ENCODE results near the gene SCT.

Gene SCT

GRCh38 chr11:626475-627307 is at the start of gene SCT:
Gene SCT, minus strand, starts transcription at chr11:627181. Its CDS starts 38 bp downstream, at chr11:627143.
- DNase-seq (ENCODE audit: low read depth): no peak
- TF ChIP-seq CTCF (IDR thresholded peaks at IDR 0.05; ENCODE audit: control insufficient read depth, insufficient read depth, low read depth, low read length, missing control alignments): no peak
- no peak within 1 kb of the TSS for H3K4me3 ChIP-seq (ENCODE audit: control insufficient read depth, low read depth, low read length)

GRCh38 chr11:674406-674805 is 47.4 kb upstream of the SCT start:
- no peak overlapping the region for H3K4me3 ChIP-seq (ENCODE audit: control insufficient read depth, low read depth, low read length)
- DNase-seq (ENCODE audit: low read depth): no peak
- no peak for TF ChIP-seq CTCF (IDR thresholded peaks at IDR 0.05; ENCODE audit: control insufficient read depth, insufficient read depth, low read depth, low read length, missing control alignments)

- DNase-seq (ENCODE audit: low read depth): no peak
- TF ChIP-seq CTCF (IDR thresholded peaks at IDR 0.05; ENCODE audit: control insufficient read depth, insufficient read depth, low read depth, low read length, missing control alignments): no peak
- H3K4me3 ChIP-seq (ENCODE audit: control insufficient read depth, low read depth, low read length): no peak overlapping the region
Measured at GRCh38 chr11:673866-674265, 46.9 kb upstream of the SCT start.

GRCh38 chr11:665704-666281 is 38.8 kb upstream of the SCT start:
- H3K4me3 ChIP-seq (ENCODE audit: control insufficient read depth, low read depth, low read length): no peak overlapping the region
- DNase-seq (ENCODE audit: low read depth): peak; percentile 35
- TF ChIP-seq CTCF (IDR thresholded peaks at IDR 0.05; ENCODE audit: control insufficient read depth, insufficient read depth, low read depth, low read length, missing control alignments): no peak

- no peak for TF ChIP-seq CTCF (IDR thresholded peaks at IDR 0.05; ENCODE audit: control insufficient read depth, insufficient read depth, low read depth, low read length, missing control alignments)
- DNase-seq (ENCODE audit: low read depth): no peak
Measured at GRCh38 chr11:665062-665703, 38.2 kb upstream of the SCT start.

GRCh38 chr11:662689-663274 is 35.8 kb upstream of the SCT start:
- DNase-seq (ENCODE audit: low read depth): no peak
- TF ChIP-seq CTCF (IDR thresholded peaks at IDR 0.05; ENCODE audit: control insufficient read depth, insufficient read depth, low read depth, low read length, missing control alignments): peak; percentile 80

More at GRCh38 chr11:665062-665703, 38.2 kb upstream of the SCT start:
- no peak overlapping the region for H3K4me3 ChIP-seq (ENCODE audit: control insufficient read depth, low read depth, low read length)

More at GRCh38 chr11:662689-663274, 35.8 kb upstream of the SCT start:
- H3K4me3 ChIP-seq (ENCODE audit: control insufficient read depth, low read depth, low read length): no peak overlapping the region
